B cell (primary cell): ENCODE measurements around the gene OLFM2. TPM values are rescaled to one million over a fixed set of nuclear protein-coding genes. Genes with fewer than 3 reads are reported as not detected.

ENCODE experiments used
- ATAC-seq: fragments of 200-7000 bp; cut with Tn5 transposase; one replicate; pipeline ENCODE4 v1.10.0; 2021; ENCODE audit warnings: low read depth, mild to moderate bottlenecking, moderate number of reproducible peaks, moderate library complexity
- CTCF ChIA-PET: fragments of 350-600 bp; sonication (Branson Sonifier 250); formaldehyde crosslinking; loops from one replicate; lab custom pipeline; 2021; ENCODE audit warnings: antibody characterized with exemption, inconsistent platforms; lab: Charles Lee
- POLR2A ChIA-PET: fragments of 350-600 bp; sonication (Branson Sonifier 250); formaldehyde crosslinking; loops from one replicate; lab custom pipeline; 2021; ENCODE audit warnings: antibody characterized with exemption; lab: Charles Lee
- DNase-seq: peaks from one replicate; pipeline ENCODE4 v3.0.0; 2013
- H2AFZ ChIP-seq: 2 replicates; pipeline ENCODE4 v1.6.1; 2012; ENCODE audit warnings: mild to moderate bottlenecking, low read depth, low read length; ENCODE audit not compliant: insufficient read depth, poor library complexity, severe bottlenecking
- H3K27ac ChIP-seq, 2 donors: 1 replicate in 1 of 2; 2 replicates in 1 of 2; pipeline ENCODE4 v1.5.1; 2012 to 2013; ENCODE audit warnings: low read length in 2 of 2, mild to moderate bottlenecking in 2 of 2, moderate library complexity in 1 of 2
- H3K27me3 ChIP-seq, 4 experiments: fragments of 200-600 bp in 1 of 4; sonication (generic) in 1 of 4; replicated peaks in 1 of 4; 1 replicate in 2 of 4; 2 replicates in 2 of 4; pipeline versions ENCODE4 v1.6.1 to v1.7.0; 2013 to 2016; ENCODE audit warnings: low read length in 3 of 4, mild to moderate bottlenecking in 2 of 4, mixed read lengths in 1 of 4, moderate library complexity in 1 of 4; ENCODE audit not compliant: insufficient read depth in 4 of 4, control insufficient read depth in 3 of 4; ENCODE audit errors: control extremely low read depth in 1 of 4
- H3K36me3 ChIP-seq, 2 experiments: replicated peaks in 1 of 2; 1 replicate in 1 of 2; 2 replicates in 1 of 2; pipeline versions ENCODE4 v1.6.1 to v1.7.1; 2013; ENCODE audit warnings: low read length in 1 of 2; ENCODE audit not compliant: insufficient read depth in 2 of 2, control insufficient read depth in 1 of 2; ENCODE audit errors: control extremely low read depth in 1 of 2, extremely low read depth in 1 of 2
- H3K4me1 ChIP-seq, 2 donors: fragments of 200-600 bp in 1 of 2; sonication (generic) in 1 of 2; 1 replicate in 1 of 2; 2 replicates in 1 of 2; pipeline versions ENCODE4 v1.5.1 to v1.6.1; 2013 to 2017; ENCODE audit warnings: low read length in 2 of 2; ENCODE audit not compliant: control insufficient read depth in 2 of 2, insufficient read depth in 2 of 2
- H3K4me2 ChIP-seq: replicated peaks from 2 replicates; pipeline ENCODE3; 2012; ENCODE audit warnings: mild to moderate bottlenecking, low read depth, low read length; ENCODE audit not compliant: poor library complexity, severe bottlenecking
- H3K4me3 ChIP-seq, 5 experiments: fragments of 200-600 bp in 1 of 5; sonication (generic) in 1 of 5; 1 replicate in 3 of 5; 2 replicates in 2 of 5; pipeline versions ENCODE4 v1.5.1 to v1.7.0; 2011 to 2016; ENCODE audit warnings: low read length in 4 of 5, mild to moderate bottlenecking in 4 of 5, low read depth in 2 of 5, control low read depth in 1 of 5, moderate library complexity in 1 of 5; ENCODE audit not compliant: insufficient read depth in 1 of 5; ENCODE audit errors: control extremely low read depth in 1 of 5, extremely low read depth in 1 of 5
- H3K79me2 ChIP-seq: fragments of 200-600 bp; sonication (generic); one replicate; pipeline ENCODE4 v1.6.0; 2016; ENCODE audit warnings: low read length; ENCODE audit not compliant: control insufficient read depth, insufficient read depth
- H3K9ac ChIP-seq: fragments of 200-600 bp; sonication (generic); 2 replicates; pipeline ENCODE4 v1.6.1; 2017; ENCODE audit warnings: mild to moderate bottlenecking, low read length, moderate library complexity
- H3K9me3 ChIP-seq, 3 donors: one replicate each; pipeline versions ENCODE4 v1.6.1 to v1.7.1; 2013; ENCODE audit warnings: low read length in 2 of 3; ENCODE audit not compliant: control insufficient read depth in 2 of 3, insufficient read depth in 1 of 3; ENCODE audit errors: control extremely low read depth in 1 of 3
- H4K20me1 ChIP-seq: 2 replicates; pipeline ENCODE4 v1.6.0; 2012; ENCODE audit warnings: mild to moderate bottlenecking, low read length; ENCODE audit not compliant: insufficient read depth, control insufficient read depth, poor library complexity, severe bottlenecking
- H3K27ac Mint-ChIP-seq: one replicate; pipeline ENCODE4 v1.8.0; 2021; ENCODE audit warnings: mixed read lengths
- H3K27me3 Mint-ChIP-seq: one replicate; pipeline ENCODE4 v1.8.0; 2021; ENCODE audit warnings: mixed read lengths
- H3K4me1 Mint-ChIP-seq: one replicate; pipeline ENCODE4 v1.8.0; 2021; ENCODE audit warnings: mixed read lengths
- H3K4me3 Mint-ChIP-seq: one replicate; pipeline ENCODE4 v1.8.0; 2021; ENCODE audit warnings: mixed read lengths
- H3K9me3 Mint-ChIP-seq: one replicate; pipeline ENCODE4 v1.8.0; 2022; ENCODE audit warnings: mixed read lengths; ENCODE audit not compliant: insufficient read depth
- CTCF ChIP-seq: fragments of 200-600 bp; IDR thresholded peaks from one replicate; pipeline ENCODE4 v1.8.0; 2022; ENCODE audit warnings: antibody characterized with exemption, mild to moderate bottlenecking
- EZH2 ChIP-seq: IDR thresholded peaks from 2 replicates; pipeline ENCODE4 v1.6.1; 2012; ENCODE audit warnings: borderline replicate concordance, low read depth, mild to moderate bottlenecking, moderate library complexity, low read length; ENCODE audit not compliant: insufficient read depth, poor library complexity, severe bottlenecking
- WGBS: methylation state at CpG from one replicate; pipeline ENCODE4 v1.1.5; 2013; ENCODE audit warnings: missing lambda C conversion rate; ENCODE audit not compliant: insufficient coverage; 5-methylcytosine and 5-hydroxymethylcytosine counted together
- intact Hi-C: fragments of 100-400 bp; cut with micrococcal nuclease; formaldehyde crosslinking; loops from one replicate; pipeline ENCODE4 v1.10.0; 2022
- polyA plus RNA-seq: library from polyadenylated mRNA; depleted of rRNA; stranded (reverse); fragments of >200 nt; gene quantifications from 2 replicates; pipeline ENCODE4 v1.2.3, GENCODE V29; 2012
- total RNA-seq, 2 donors: library from RNA; stranded (reverse); fragments of 120-200 nt in 1 of 2; gene quantifications; 1 replicate in 1 of 2; 2 replicates in 1 of 2; pipeline versions ENCODE4 v1.2.3 to v1.2.4, GENCODE V29; 2013 to 2022

OLFM2 gene
- total and polyA plus RNA-seq, 2 donors (not counting 1 experiment from before 2014, with no cell fraction given) = 0.15 TPM; not detected in 1

- Histone ChIP-seq H2AFZ (no peak overlapping the region), H3K79me2 (peaks cover 4% of the 10 kb centered on the region), H3K4me1 (no peaks in the 10 kb centered on the region), H3K36me3 (peaks cover 1 to 34% of the 10 kb centered on the region in 2 experiments), H3K9me3 (peaks cover 0 to 6% (median 0%) of the 10 kb centered on the region in 3 donors), H3K4me3 (no peak overlapping the region), H3K9ac (no peak overlapping the region), H3K27me3 (no peaks in the 10 kb centered on the region), H3K4me2 (no peak overlapping the region), H3K27ac (no peak overlapping the region), H4K20me1 (peaks cover 57% of the 10 kb centered on the region)
- intact Hi-C loops = no loop called here
- TF ChIP-seq CTCF (no peak), EZH2 (no peak)
- no peaks in the 10 kb centered on the region for H3K4me1 Mint-ChIP-seq
- no peak overlapping the region for H3K4me3 Mint-ChIP-seq
- DNase-seq (no peak), ATAC-seq (no peak)
- ChIA-PET POLR2A (no interaction called here), CTCF (no interaction called here)
- H3K27ac Mint-ChIP-seq = no peak overlapping the region
- WGBS = 96% methylated on average over 23 of the region's 23 CpGs
- no peaks in the 10 kb centered on the region for H3K27me3 Mint-ChIP-seq
- no peaks in the 10 kb centered on the region for H3K9me3 Mint-ChIP-seq
Observed at GRCh38 chr19:9848762-9849161, 87.6 kb downstream of the OLFM2 start.

GRCh38 chr19:9848060-9848459 lies 88.3 kb downstream of the OLFM2 start:
- ATAC-seq (peak; percentile 21), DNase-seq (no peak)
- TF ChIP-seq EZH2 (no peak), CTCF (no peak)
- no peak overlapping the region for H3K27ac Mint-ChIP-seq
- no peaks in the 10 kb centered on the region for H3K27me3 Mint-ChIP-seq
- ChIA-PET CTCF (interaction anchor here (1.1 kb wide), 1 partner anchor 9 kb away, joined by 3 read pairs; no protein-coding TSS in a partner anchor), POLR2A (no interaction called here)
- no peaks in the 10 kb centered on the region for H3K27me3 ChIP-seq
- no peak overlapping the region for H3K27ac ChIP-seq
- H3K4me3 ChIP-seq = no peak overlapping the region
- no peak overlapping the region for H3K4me3 Mint-ChIP-seq
- H3K4me1 ChIP-seq = no peaks in the 10 kb centered on the region
- intact Hi-C loops = no loop called here
- H3K9ac ChIP-seq = no peak overlapping the region
- peaks cover 9% of the 10 kb centered on the region for H3K79me2 ChIP-seq
- H3K9me3 Mint-ChIP-seq = no peaks in the 10 kb centered on the region
- H3K36me3 ChIP-seq = peaks cover 1 to 41% of the 10 kb centered on the region in 2 experiments
- peaks cover 63% of the 10 kb centered on the region for H4K20me1 ChIP-seq
- no peak overlapping the region for H3K4me2 ChIP-seq
- no peaks in the 10 kb centered on the region for H3K4me1 Mint-ChIP-seq
- H3K9me3 ChIP-seq = peaks cover 0 to 13% (median 0%) of the 10 kb centered on the region in 3 donors
- no peak overlapping the region for H2AFZ ChIP-seq
- WGBS = 89% methylated on average over 4 of the region's 4 CpGs
